Kidney (tissue), 14 donors: ENCODE measurements around the gene EN2. TPM values are rescaled to one million over a fixed set of nuclear protein-coding genes. Genes with fewer than 3 reads are reported as not detected.

Source experiments
- DNase-seq, 5 donors: peaks; one replicate each; pipeline ENCODE4 v3.0.0-alpha.2; 2013 to 2020
- FAIRE-seq: peaks from 2 replicates; lab custom pipeline; 2012; peaks lifted over from hg19 to GRCh38; lab: Jason Lieb, UNC
- H3K27ac ChIP-seq, 2 donors: one replicate each; pipeline ENCODE4 v1.7.0; 2013; ENCODE audit warnings: low read depth in 2 of 2, low read length in 2 of 2, inconsistent platforms in 1 of 2
- H3K27me3 ChIP-seq: one replicate; pipeline ENCODE4 v1.7.1; 2013; ENCODE audit warnings: low read length, inconsistent platforms; ENCODE audit not compliant: control insufficient read depth, insufficient read depth
- H3K36me3 ChIP-seq, 3 donors: one replicate each; pipeline versions ENCODE4 v1.7.0 to v1.7.1; 2013; ENCODE audit warnings: low read length in 3 of 3, control low read depth in 1 of 3, inconsistent platforms in 1 of 3; ENCODE audit not compliant: insufficient read depth in 3 of 3, control insufficient read depth in 2 of 3
- H3K4me1 ChIP-seq, 3 donors: one replicate each; pipeline versions ENCODE4 v1.7.0 to v1.7.1; 2013; ENCODE audit warnings: low read length in 3 of 3, inconsistent platforms in 1 of 3, low read depth in 1 of 3; ENCODE audit not compliant: control insufficient read depth in 2 of 3, insufficient read depth in 2 of 3
- H3K4me3 ChIP-seq, 3 donors: one replicate each; pipeline versions ENCODE4 v1.7.0 to v1.8.1; 2013; ENCODE audit warnings: low read length in 3 of 3, control low read depth in 1 of 3, inconsistent platforms in 1 of 3
- H3K9ac ChIP-seq, 3 donors: one replicate each; pipeline versions ENCODE4 v1.7.0 to v1.7.1; 2013; ENCODE audit warnings: low read length in 3 of 3, control low read depth in 1 of 3, inconsistent platforms in 1 of 3
- H3K9me3 ChIP-seq, 3 donors: one replicate each; pipeline versions ENCODE4 v1.7.0 to v1.7.1; 2013; ENCODE audit warnings: low read length in 3 of 3, control low read depth in 1 of 3, inconsistent platforms in 1 of 3; ENCODE audit not compliant: control insufficient read depth in 2 of 3, insufficient read depth in 1 of 3
- CTCF ChIP-seq: IDR thresholded peaks from 3 replicates; pipeline ENCODE4 v1.5.1; 2012; ENCODE audit warnings: mild to moderate bottlenecking, moderate library complexity, borderline replicate concordance; ENCODE audit not compliant: insufficient read depth; ENCODE audit errors: extremely low read depth
- intact Hi-C: fragments of 100-400 bp; cut with DNase I; formaldehyde crosslinking; loops from one replicate; pipeline ENCODE4 v1.11.1; 2022
- polyA plus RNA-seq: library from polyadenylated mRNA; stranded (reverse); fragments of 350-450 nt; fragmentation: Illumina TruSeq; extraction: RNeasy Lipid Tissue Mini Kit (QIAGEN cat#74804); gene quantifications from one replicate; pipeline ENCODE4 v1.2.3, GENCODE V29; 2014; ENCODE audit warnings: low read depth, low replicate concordance; ENCODE audit not compliant: insufficient read depth
- total RNA-seq: library from RNA; stranded (reverse); fragmentation: NEBNext Ultra II Directional; extraction: Animal tissue kit (Norgen Biotek cat#: 25700); gene quantifications from one replicate; pipeline ENCODE4 v1.2.1, GENCODE V29; 2021
- donor health status: control.
- donor health status: control.
- donor health status: control.
- donor health status: control.
- donor health status: control.
- donor health status: DM: yes; HTN: yes; CAD: no.
- donor health status: Normal renal cell carcinoma (clear cell type).

Gene EN2
- total and polyA plus RNA-seq, 2 donors from 2014 or later, result 0.13 TPM; not detected in 1

GRCh38 chr7:155513543-155514285 is 55.8 kb downstream of the EN2 start:
- Histone ChIP-seq H3K9ac (no peak overlapping the region), H3K4me3 (no peak overlapping the region), H3K27ac (no peak overlapping the region), H3K9me3 (no peaks in the 10 kb centered on the region), H3K27me3 (peaks cover 61% of the 10 kb centered on the region), H3K36me3 (no peaks in the 10 kb centered on the region), H3K4me1 (no peaks in the 10 kb centered on the region)
- TF ChIP-seq CTCF, result no peak
- intact Hi-C loops, result no loop called here
- FAIRE-seq (no peak), DNase-seq (no peak)

DNA sequence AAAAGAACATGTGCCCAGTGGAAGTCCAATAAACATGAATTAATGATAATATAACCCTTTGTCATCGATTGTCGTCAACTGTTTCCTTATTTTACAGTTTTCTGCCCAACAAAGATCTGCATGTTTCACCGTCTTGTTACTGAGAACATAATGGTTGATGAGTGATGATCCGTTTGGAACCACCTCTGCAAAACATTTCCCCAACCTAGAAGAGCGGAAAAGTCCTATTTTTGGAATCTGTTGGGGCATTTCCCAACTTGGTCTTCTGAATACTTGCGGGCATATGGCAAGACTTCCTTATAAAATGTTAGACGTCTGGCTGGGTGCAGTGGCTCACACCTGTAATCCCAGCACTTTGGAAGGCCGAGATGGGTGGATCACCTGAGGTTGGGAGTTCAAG is 56.4 kb downstream of the EN2 start:
- H3K27me3 ChIP-seq, result peaks cover 55% of the 10 kb centered on the region
- intact Hi-C loops, result no loop called here
- FAIRE-seq, result no peak

More for the DNA sequence above, 56.4 kb downstream of the EN2 start:
- H3K27ac ChIP-seq, result no peak overlapping the region
- H3K4me1 ChIP-seq, result no peaks in the 10 kb centered on the region
- TF ChIP-seq CTCF, result no peak
- DNase-seq, result no peak
- no peaks in the 10 kb centered on the region for H3K36me3 ChIP-seq
- H3K9ac ChIP-seq, result no peak overlapping the region
- no peak overlapping the region for H3K4me3 ChIP-seq
- no peaks in the 10 kb centered on the region for H3K9me3 ChIP-seq

Other genes starting within 250 kb of the EN2 start
- gene INSIG1, start 160.3 kb upstream of the EN2 start, total RNA-seq, result 24.6 TPM
- gene INSIG1, start 160.3 kb upstream of the EN2 start, polyA plus RNA-seq, result 25.7 TPM
- not detected for gene CNPY1, start 88.4 kb downstream of the EN2 start, total RNA-seq
- gene CNPY1, start 88.4 kb downstream of the EN2 start, polyA plus RNA-seq, result not detected
- 78.7 TPM for gene RBM33, start 186.5 kb downstream of the EN2 start, total RNA-seq
- gene RBM33, start 186.5 kb downstream of the EN2 start, polyA plus RNA-seq, result 9.8 TPM